Heart right ventricle (tissue), 16 donors: ENCODE data around the gene KCNA5. TPM values are rescaled to one million over a fixed set of nuclear protein-coding genes. Genes with fewer than 3 reads are reported as not detected.

Experiments used
- ATAC-seq, 8 donors: fragments of 200-7000 bp; cut with Tn5 transposase; one replicate each; pipeline ENCODE4 v1.9.1; 2020; ENCODE audit warnings: mild to moderate bottlenecking in 8 of 8, moderate library complexity in 8 of 8, moderate number of reproducible peaks in 1 of 8
- DNase-seq, 2 donors: peaks; one replicate each; pipeline ENCODE4 v3.0.0-alpha.2; 2020
- H3K27ac ChIP-seq, 10 donors: fragments of 200-600 bp; sonication (generic) in 2 of 10; one replicate each; pipeline versions ENCODE4 v1.5.0 to v1.8.0; 2020 to 2022; ENCODE audit warnings: mild to moderate bottlenecking in 3 of 10
- H3K27me3 ChIP-seq, 7 donors: fragments of 200-600 bp; one replicate each; pipeline ENCODE4 v1.8.0; 2021 to 2022; ENCODE audit warnings: mild to moderate bottlenecking in 2 of 7
- H3K36me3 ChIP-seq, 9 donors: fragments of 200-600 bp; sonication (generic) in 1 of 9; one replicate each; pipeline versions ENCODE4 v1.5.0 to v1.8.0; 2020 to 2022; ENCODE audit warnings: mild to moderate bottlenecking in 2 of 9
- H3K4me1 ChIP-seq, 9 donors: fragments of 200-600 bp; sonication (generic) in 1 of 9; one replicate each; pipeline versions ENCODE4 v1.5.0 to v1.8.0; 2020 to 2022; ENCODE audit warnings: mild to moderate bottlenecking in 4 of 9
- H3K4me3 ChIP-seq, 10 donors: fragments of 200-600 bp; sonication (generic) in 2 of 10; one replicate each; pipeline versions ENCODE4 v1.5.0 to v1.8.0; 2020 to 2022; ENCODE audit warnings: mild to moderate bottlenecking in 7 of 10, moderate library complexity in 2 of 10
- H3K9me3 ChIP-seq, 11 donors: fragments of 200-600 bp in 10 of 11; sonication (generic) in 2 of 11; one replicate each; pipeline versions ENCODE4 v1.5.0 to v1.8.0; 2013 to 2022; ENCODE audit warnings: mild to moderate bottlenecking in 2 of 11, control low read depth in 1 of 11, moderate library complexity in 1 of 11
- WGBS, 2 donors: extraction: QIAGEN DNeasy Blood & Tissue Kit; methylation state at CpG; one replicate each; pipeline ENCODE4 v1.1.7; 2013; ENCODE audit warnings: inconsistent platforms in 1 of 2; 5-methylcytosine and 5-hydroxymethylcytosine counted together
- intact Hi-C, 10 donors: fragments of 100-400 bp; cut with DNase I; formaldehyde crosslinking; loops; one replicate each; pipeline versions ENCODE4 v1.11.1 to v1.14.2; 2022
- polyA plus RNA-seq, 2 donors: library from polyadenylated mRNA; stranded (reverse); fragments of 200-250 nt; gene quantifications; one replicate each; pipeline ENCODE4 v1.2.3, GENCODE V29; 2013
- total RNA-seq, 10 donors: library from RNA; stranded (reverse); fragmentation: NEBNext Ultra II Directional in 3 of 10; extraction: Animal tissue kit (Norgen Biotek cat#: 25700) in 3 of 10; gene quantifications; one replicate each; pipeline versions ENCODE4 v1.2.1 to v1.2.4, GENCODE V29; 2021 to 2023
- TF ChIP-seq, protein P1 (sequence below), 9 donors: fragments of 200-600 bp; sonication (generic) in 2 of 9; IDR thresholded peaks; one replicate each; pipeline versions ENCODE4 v1.5.0 to v1.8.0; 2021 to 2022; ENCODE audit warnings: antibody characterized with exemption in 9 of 9, mild to moderate bottlenecking in 5 of 9, moderate library complexity in 1 of 9
- donor health status: Arrhythmogenic right ventricular cardiomyopathy.
- donor health status: ischemic (EF 13 %, LVEDD 7.1; RV severe dilation, severe dysfunction).
- donor health status: healthy with polysubstance abuse.
- donor health status: DM: no; HTN: yes; CAD: no.
- donor health status: DM: no; HTN: no; CAD: no.
- donor health status: ischemic (EF 25% LVEDD 6.9; RV normal size, moderate dysfunction).
- donor health status: ischemic (EF 25% LVEDD 5.7; RV mildly dilated, moderate dysfunction).
- donor health status: healthy.
- donor health status: DM: yes; HTN: yes; CAD: no.
- donor health status: Ischemic cardiomyopathy.
- donor health status: ischemic (EF 35%, LVEDD 5.7; RV mildly dilated, moderate dysfunction).
- donor health status: nonischemic (EF 11% LVEDD 7.7; RV severe dilation, severe dysfunction).
- donor health status: DM: yes; HTN: yes; CAD: no.
- donor health status: PGD.
- donor health status: ischemic (EF 29% LVEDD 5.4; RV normal size, mild dysfunction).
- donor health status: nonischemic (EF 23%, LVEDD 6.1; RV moderate dilation, normal function).

KCNA5 gene
- total and polyA plus RNA-seq, 12 donors = 1.4 to 5.8 (median 2.8) TPM

GRCh38 chr12:5040368-5040767 is 3.3 kb upstream of the KCNA5 start:
- intact Hi-C loops = no loop called here
- 57 to 74% methylated on average over 5 of the region's 5 CpGs for WGBS, 2 donors
- no peak overlapping the region for H3K4me3 ChIP-seq
- no peak for ATAC-seq
- TF ChIP-seq, protein P1, sequence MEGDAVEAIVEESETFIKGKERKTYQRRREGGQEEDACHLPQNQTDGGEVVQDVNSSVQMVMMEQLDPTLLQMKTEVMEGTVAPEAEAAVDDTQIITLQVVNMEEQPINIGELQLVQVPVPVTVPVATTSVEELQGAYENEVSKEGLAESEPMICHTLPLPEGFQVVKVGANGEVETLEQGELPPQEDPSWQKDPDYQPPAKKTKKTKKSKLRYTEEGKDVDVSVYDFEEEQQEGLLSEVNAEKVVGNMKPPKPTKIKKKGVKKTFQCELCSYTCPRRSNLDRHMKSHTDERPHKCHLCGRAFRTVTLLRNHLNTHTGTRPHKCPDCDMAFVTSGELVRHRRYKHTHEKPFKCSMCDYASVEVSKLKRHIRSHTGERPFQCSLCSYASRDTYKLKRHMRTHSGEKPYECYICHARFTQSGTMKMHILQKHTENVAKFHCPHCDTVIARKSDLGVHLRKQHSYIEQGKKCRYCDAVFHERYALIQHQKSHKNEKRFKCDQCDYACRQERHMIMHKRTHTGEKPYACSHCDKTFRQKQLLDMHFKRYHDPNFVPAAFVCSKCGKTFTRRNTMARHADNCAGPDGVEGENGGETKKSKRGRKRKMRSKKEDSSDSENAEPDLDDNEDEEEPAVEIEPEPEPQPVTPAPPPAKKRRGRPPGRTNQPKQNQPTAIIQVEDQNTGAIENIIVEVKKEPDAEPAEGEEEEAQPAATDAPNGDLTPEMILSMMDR (IDR thresholded peaks at IDR 0.05) = no peak
- peaks cover 5 to 50% (median 16%) of the 10 kb centered on the region in 9 donors for H3K4me1 ChIP-seq
- no peak for DNase-seq
- H3K27ac ChIP-seq = peak overlapping the region in 1 of 10 donors; percentile 4
- no peaks in the 10 kb centered on the region for H3K36me3 ChIP-seq
- peaks cover 0 to 5% (median 0%) of the 10 kb centered on the region in 11 donors for H3K9me3 ChIP-seq
- H3K27me3 ChIP-seq = peaks cover 0 to 47% (median 16%) of the 10 kb centered on the region in 7 donors

DNA sequence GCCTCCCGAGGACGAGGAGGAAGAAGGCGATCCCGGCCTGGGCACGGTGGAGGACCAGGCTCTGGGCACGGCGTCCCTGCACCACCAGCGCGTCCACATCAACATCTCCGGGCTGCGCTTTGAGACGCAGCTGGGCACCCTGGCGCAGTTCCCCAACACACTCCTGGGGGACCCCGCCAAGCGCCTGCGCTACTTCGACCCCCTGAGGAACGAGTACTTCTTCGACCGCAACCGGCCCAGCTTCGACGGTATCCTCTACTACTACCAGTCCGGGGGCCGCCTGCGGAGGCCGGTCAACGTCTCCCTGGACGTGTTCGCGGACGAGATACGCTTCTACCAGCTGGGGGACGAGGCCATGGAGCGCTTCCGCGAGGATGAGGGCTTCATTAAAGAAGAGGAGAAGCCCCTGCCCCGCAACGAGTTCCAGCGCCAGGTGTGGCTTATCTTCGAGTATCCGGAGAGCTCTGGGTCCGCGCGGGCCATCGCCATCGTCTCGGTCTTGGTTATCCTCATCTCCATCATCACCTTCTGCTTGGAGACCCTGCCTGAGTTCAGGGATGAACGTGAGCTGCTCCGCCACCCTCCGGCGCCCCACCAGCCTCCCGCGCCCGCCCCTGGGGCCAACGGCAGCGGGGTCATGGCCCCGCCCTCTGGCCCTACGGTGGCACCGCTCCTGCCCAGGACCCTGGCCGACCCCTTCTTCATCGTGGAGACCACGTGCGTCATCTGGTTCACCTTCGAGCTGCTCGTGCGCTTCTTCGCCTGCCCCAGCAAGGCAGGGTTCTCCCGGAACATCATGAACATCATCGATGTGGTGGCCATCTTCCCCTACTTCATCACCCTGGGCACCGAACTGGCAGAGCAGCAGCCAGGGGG is 979 bp downstream of the KCNA5 start:
- H3K27me3 ChIP-seq = peaks cover 0 to 56% (median 16%) of the 10 kb centered on the region in 7 donors
- no peak for DNase-seq
- peak overlapping the region in 6 of 10 donors; percentile 6 to 80 (median 74) for H3K27ac ChIP-seq
- intact Hi-C loops = loop anchor here in 1 of 10 donors (5.0 kb wide), 1 partner anchor 38 kb away; no protein-coding TSS in a partner anchor
- TF ChIP-seq, protein P1 (IDR thresholded peaks at IDR 0.05) = no peak
- H3K4me3 ChIP-seq = peak overlapping the region in 9 of 10 donors; percentile 35 to 59 (median 54)
- WGBS, 2 donors = 46 to 51% methylated on average over 71 of the region's 71 CpGs
- peak in 2 of 8 donors; percentile 5 to 26 for ATAC-seq
- H3K4me1 ChIP-seq = peaks cover 8 to 65% (median 28%) of the 10 kb centered on the region in 9 donors
- H3K9me3 ChIP-seq = no peaks in the 10 kb centered on the region
- H3K36me3 ChIP-seq = no peaks in the 10 kb centered on the region

GRCh38 chr12:5047094-5047493 is 3.4 kb downstream of the KCNA5 start:
- TF ChIP-seq, protein P1 (IDR thresholded peaks at IDR 0.05) = no peak
- DNase-seq = no peak
- ATAC-seq = peak in 5 of 8 donors; percentile 36 to 71 (median 65)
- H3K4me1 ChIP-seq = peaks cover 11 to 59% (median 28%) of the 10 kb centered on the region in 9 donors
- no peaks in the 10 kb centered on the region for H3K36me3 ChIP-seq
- WGBS, 2 donors = 11 to 25% methylated on average over 5 of the region's 5 CpGs
- H3K27ac ChIP-seq = peak overlapping the region in 7 of 10 donors; percentile 4 to 80 (median 41)
- H3K4me3 ChIP-seq = peak overlapping the region in 7 of 10 donors; percentile 13 to 59 (median 54)
- intact Hi-C loops = loop anchor here in 1 of 10 donors (5.0 kb wide), 1 partner anchor 35 kb away; no protein-coding TSS in a partner anchor
- peaks cover 0 to 39% (median 16%) of the 10 kb centered on the region in 7 donors for H3K27me3 ChIP-seq
- H3K9me3 ChIP-seq = no peaks in the 10 kb centered on the region

GRCh38 chr12:5047729-5048128 is 4.0 kb downstream of the KCNA5 start:
- WGBS, 2 donors = 43 to 53% methylated on average over 6 of the region's 6 CpGs
- Histone ChIP-seq H3K4me1 (peaks cover 11 to 56% (median 28%) of the 10 kb centered on the region in 9 donors), H3K9me3 (no peaks in the 10 kb centered on the region), H3K4me3 (peak overlapping the region in 6 of 10 donors; percentile 22 to 59 (median 56)), H3K27me3 (peaks cover 0 to 33% (median 16%) of the 10 kb centered on the region in 7 donors), H3K27ac (peak overlapping the region in 7 of 10 donors; percentile 4 to 78 (median 35)), H3K36me3 (no peaks in the 10 kb centered on the region)
- DNase-seq (no peak), ATAC-seq (no peak)
- TF ChIP-seq, protein P1 (IDR thresholded peaks at IDR 0.05) = no peak
- intact Hi-C loops = loop anchor here in 1 of 10 donors (5.0 kb wide), 1 partner anchor 35 kb away; no protein-coding TSS in a partner anchor
